Measurements from ENCODE around the gene ZBTB46.

DNA sequence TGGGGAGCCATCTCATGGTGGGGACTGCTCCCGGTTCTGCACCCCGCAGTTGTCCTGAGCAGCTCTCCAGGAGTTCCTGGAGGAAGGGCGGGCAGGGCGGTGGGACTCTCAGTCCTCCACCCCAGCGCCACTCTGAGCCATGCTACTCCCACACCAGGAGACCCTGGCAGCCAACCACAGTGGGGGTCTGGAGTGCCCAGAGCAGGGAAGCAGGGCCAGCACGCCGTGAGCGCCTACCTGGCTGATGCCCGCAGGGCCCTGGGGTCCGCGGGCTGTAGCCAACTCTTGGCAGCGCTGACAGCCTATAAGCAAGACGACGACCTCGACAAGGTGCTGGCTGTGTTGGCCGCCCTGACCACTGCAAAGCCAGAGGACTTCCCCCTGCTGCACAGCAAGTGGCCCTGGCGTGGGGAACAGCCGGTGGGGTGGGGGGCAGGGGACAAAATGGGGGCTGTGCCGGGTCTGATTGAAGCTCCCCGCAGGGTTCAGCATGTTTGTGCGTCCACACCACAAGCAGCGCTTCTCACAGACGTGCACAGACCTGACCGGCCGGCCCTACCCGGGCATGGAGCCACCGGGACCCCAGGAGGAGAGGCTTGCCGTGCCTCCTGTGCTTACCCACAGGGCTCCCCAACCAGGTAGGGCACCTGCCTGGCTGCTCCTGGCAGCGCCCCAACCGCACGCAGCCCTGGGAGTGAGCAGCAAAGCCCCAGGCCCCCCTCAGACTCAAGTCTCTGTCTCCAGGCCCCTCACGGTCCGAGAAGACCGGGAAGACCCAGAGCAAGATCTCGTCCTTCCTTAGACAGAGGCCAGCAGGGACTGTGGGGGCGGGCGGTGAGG, 136.3 kb downstream of the ZBTB46 start:
- TF ChIP-seq, protein P1, sequence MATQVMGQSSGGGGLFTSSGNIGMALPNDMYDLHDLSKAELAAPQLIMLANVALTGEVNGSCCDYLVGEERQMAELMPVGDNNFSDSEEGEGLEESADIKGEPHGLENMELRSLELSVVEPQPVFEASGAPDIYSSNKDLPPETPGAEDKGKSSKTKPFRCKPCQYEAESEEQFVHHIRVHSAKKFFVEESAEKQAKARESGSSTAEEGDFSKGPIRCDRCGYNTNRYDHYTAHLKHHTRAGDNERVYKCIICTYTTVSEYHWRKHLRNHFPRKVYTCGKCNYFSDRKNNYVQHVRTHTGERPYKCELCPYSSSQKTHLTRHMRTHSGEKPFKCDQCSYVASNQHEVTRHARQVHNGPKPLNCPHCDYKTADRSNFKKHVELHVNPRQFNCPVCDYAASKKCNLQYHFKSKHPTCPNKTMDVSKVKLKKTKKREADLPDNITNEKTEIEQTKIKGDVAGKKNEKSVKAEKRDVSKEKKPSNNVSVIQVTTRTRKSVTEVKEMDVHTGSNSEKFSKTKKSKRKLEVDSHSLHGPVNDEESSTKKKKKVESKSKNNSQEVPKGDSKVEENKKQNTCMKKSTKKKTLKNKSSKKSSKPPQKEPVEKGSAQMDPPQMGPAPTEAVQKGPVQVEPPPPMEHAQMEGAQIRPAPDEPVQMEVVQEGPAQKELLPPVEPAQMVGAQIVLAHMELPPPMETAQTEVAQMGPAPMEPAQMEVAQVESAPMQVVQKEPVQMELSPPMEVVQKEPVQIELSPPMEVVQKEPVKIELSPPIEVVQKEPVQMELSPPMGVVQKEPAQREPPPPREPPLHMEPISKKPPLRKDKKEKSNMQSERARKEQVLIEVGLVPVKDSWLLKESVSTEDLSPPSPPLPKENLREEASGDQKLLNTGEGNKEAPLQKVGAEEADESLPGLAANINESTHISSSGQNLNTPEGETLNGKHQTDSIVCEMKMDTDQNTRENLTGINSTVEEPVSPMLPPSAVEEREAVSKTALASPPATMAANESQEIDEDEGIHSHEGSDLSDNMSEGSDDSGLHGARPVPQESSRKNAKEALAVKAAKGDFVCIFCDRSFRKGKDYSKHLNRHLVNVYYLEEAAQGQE (IDR thresholded peaks at IDR 0.05; ENCODE audit: insufficient read depth in 1 of 2, low read depth in 2 of 2, low read length in 2 of 2), result no peak
- TF ChIP-seq POLR2AphosphoS5 (IDR thresholded peaks at IDR 0.05; ENCODE audit: low read depth, low read length) (0 out of 2 replicates have a peak, but pooled peaks have one; percentile 17), SIN3A (IDR thresholded peaks at IDR 0.05; ENCODE audit: borderline replicate concordance, insufficient read depth, low read length) (no peak)
